Adipocyte (in vitro differentiated cells): Measurements from ENCODE around the gene KRT36.

Experiments
- DNase-seq: peaks from one replicate; pipeline ENCODE4 v3.0.0-alpha.2; 2015; ENCODE audit warnings: low read depth
- H3K27me3 ChIP-seq: replicated peaks from 2 replicates; pipeline ENCODE4 v1.7.0; 2013; ENCODE audit warnings: mild to moderate bottlenecking, low read length, moderate library complexity; ENCODE audit not compliant: control insufficient read depth, insufficient read depth
- H3K36me3 ChIP-seq: 2 replicates; pipeline ENCODE4 v1.7.0; 2013; ENCODE audit warnings: low read length, mild to moderate bottlenecking, moderate library complexity; ENCODE audit not compliant: control insufficient read depth, insufficient read depth, severe bottlenecking
- H3K4me1 ChIP-seq: 2 replicates; pipeline ENCODE4 v1.7.0; 2013; ENCODE audit warnings: mild to moderate bottlenecking, low read length, moderate library complexity; ENCODE audit not compliant: control insufficient read depth, insufficient read depth
- H3K4me3 ChIP-seq: 2 replicates; pipeline ENCODE4 v1.7.0; 2013; ENCODE audit warnings: mild to moderate bottlenecking, low read length, moderate library complexity
- H3K9ac ChIP-seq: 2 replicates; pipeline ENCODE4 v1.7.0; 2013; ENCODE audit warnings: mild to moderate bottlenecking, low read length, moderate library complexity
- H3K9me3 ChIP-seq: 2 replicates; pipeline ENCODE4 v1.7.0; 2013; ENCODE audit warnings: mild to moderate bottlenecking, low read length, moderate library complexity; ENCODE audit not compliant: control insufficient read depth

Gene KRT36

GRCh38 chr17:41530062-41531048 lies 40.6 kb upstream of the KRT36 start:
- peak; percentile 84 for DNase-seq
- H3K9me3 ChIP-seq: no peaks in the 10 kb centered on the region
- peaks cover 10% of the 10 kb centered on the region for H3K4me1 ChIP-seq
- no peaks in the 10 kb centered on the region for H3K36me3 ChIP-seq
- no peak overlapping the region for H3K9ac ChIP-seq
- H3K4me3 ChIP-seq: no peak overlapping the region
- H3K27me3 ChIP-seq: peaks cover 13% of the 10 kb centered on the region

DNA sequence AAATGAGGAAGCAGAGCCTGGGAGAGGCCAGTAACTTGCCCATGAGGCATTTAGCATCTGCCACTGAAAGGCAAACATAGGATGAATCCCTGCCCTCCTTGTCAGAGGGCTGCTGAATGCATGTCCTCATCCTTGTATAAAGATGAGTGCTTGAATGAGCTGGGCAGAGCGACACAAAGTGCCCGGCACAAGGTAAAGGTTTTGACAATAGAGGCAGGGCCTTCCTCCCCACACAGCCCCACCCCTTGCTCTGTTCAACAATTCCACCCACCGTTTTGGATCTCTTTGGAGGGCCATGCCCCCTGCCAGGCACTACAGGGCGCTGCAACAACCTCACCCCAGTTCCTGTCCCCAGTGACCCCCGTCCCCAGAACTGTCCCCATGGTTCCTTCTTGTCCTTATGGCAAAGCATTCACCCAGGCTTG lies 39.8 kb upstream of the KRT36 start:
- H3K4me3 ChIP-seq: no peak overlapping the region
- DNase-seq: no peak
- H3K4me1 ChIP-seq: peaks cover 10% of the 10 kb centered on the region
- H3K27me3 ChIP-seq: peaks cover 13% of the 10 kb centered on the region
- no peaks in the 10 kb centered on the region for H3K36me3 ChIP-seq
- no peak overlapping the region for H3K9ac ChIP-seq
- H3K9me3 ChIP-seq: no peaks in the 10 kb centered on the region

DNA sequence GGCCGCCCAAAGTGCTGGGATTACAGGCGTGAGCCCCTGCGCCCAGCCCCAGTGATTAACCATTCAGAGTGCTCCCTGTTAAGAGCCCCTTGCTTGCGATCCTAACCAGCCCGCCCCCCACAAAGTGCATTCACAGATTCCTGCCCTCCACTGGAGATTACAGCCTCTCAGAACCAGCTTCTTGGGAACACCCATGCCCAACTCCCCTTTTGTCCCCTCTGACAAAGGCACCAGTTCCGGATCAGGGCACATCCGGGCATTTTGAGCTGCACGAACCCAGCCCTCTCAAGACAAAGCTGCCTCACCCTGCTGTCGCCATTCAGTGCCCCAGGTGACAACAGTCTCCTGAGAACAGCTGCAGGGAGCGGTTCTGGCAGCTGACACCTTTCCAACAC lies 39.2 kb upstream of the KRT36 start:
- peaks cover 10% of the 10 kb centered on the region for H3K4me1 ChIP-seq
- peaks cover 13% of the 10 kb centered on the region for H3K27me3 ChIP-seq
- H3K9ac ChIP-seq: no peak overlapping the region
- no peak for DNase-seq
- H3K4me3 ChIP-seq: no peak overlapping the region
- no peaks in the 10 kb centered on the region for H3K9me3 ChIP-seq
- H3K36me3 ChIP-seq: no peaks in the 10 kb centered on the region

GRCh38 chr17:41527063-41528023 lies 37.6 kb upstream of the KRT36 start:
- peak overlapping the region; percentile 65 for H3K4me3 ChIP-seq
- H3K36me3 ChIP-seq: no peaks in the 10 kb centered on the region
- H3K9me3 ChIP-seq: no peaks in the 10 kb centered on the region
- H3K4me1 ChIP-seq: peaks cover 10% of the 10 kb centered on the region
- no peak overlapping the region for H3K9ac ChIP-seq
- peak; percentile 37 for DNase-seq
- H3K27me3 ChIP-seq: peaks cover 13% of the 10 kb centered on the region

DNA sequence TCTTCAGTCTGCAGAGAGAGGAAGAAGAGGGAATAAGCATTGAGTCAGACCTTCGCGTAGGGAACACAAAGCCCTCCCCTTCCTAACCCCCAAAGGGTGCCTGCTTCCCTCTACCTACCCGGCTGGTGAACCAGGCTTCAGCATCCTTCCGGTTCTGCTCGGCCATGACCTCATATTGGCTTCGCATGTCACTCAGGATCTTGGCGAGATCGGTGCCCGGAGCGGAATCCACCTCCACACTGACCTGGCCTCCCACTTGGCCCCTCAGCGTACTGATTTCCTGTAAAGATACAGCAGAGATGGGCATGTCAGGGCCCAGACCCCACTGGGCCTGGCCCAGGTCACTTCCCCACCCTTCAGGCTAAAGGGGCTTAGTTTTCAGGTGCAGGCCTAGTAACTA lies 34.6 kb upstream of the KRT36 start:
- no peak for DNase-seq
- peaks cover 17% of the 10 kb centered on the region for H3K27me3 ChIP-seq
- H3K4me1 ChIP-seq: peaks cover 4% of the 10 kb centered on the region

DNA sequence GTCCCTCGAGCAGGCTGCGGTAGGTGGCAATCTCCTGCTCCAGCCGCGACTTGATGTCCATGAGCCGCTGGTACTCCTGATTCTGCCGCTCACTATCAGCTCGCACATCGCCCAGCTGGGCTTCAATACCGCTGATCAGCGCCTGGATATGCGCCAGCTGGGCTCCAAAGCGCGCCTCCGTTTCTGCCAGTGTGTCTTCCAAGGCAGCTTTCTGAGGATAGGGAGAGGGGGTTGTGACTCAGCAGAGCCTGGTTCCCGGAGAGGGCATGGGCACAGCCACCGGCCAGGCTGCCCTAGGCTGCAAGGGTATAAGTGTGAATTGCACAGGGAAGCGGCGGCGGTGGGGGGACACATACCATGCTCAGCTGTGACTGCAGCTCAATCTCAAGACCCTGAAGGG lies 34.1 kb upstream of the KRT36 start:
- Histone ChIP-seq H3K36me3 (no peaks in the 10 kb centered on the region), H3K27me3 (peaks cover 17% of the 10 kb centered on the region), H3K9ac (no peak overlapping the region), H3K4me3 (no peak overlapping the region), H3K9me3 (no peaks in the 10 kb centered on the region), H3K4me1 (peaks cover 4% of the 10 kb centered on the region)
- no peak for DNase-seq

More for the DNA sequence above, 34.6 kb upstream of the KRT36 start:
- H3K4me3 ChIP-seq: no peak overlapping the region
- no peaks in the 10 kb centered on the region for H3K36me3 ChIP-seq
- H3K9ac ChIP-seq: no peak overlapping the region
- H3K9me3 ChIP-seq: no peaks in the 10 kb centered on the region

- no peaks in the 10 kb centered on the region for H3K9me3 ChIP-seq
- no peak overlapping the region for H3K9ac ChIP-seq
- peaks cover 17% of the 10 kb centered on the region for H3K27me3 ChIP-seq
- peaks cover 4% of the 10 kb centered on the region for H3K4me1 ChIP-seq
- H3K36me3 ChIP-seq: no peaks in the 10 kb centered on the region
- no peak overlapping the region for H3K4me3 ChIP-seq
- no peak for DNase-seq
Observed at GRCh38 chr17:41523225-41523593, 33.5 kb upstream of the KRT36 start.

- Histone ChIP-seq H3K36me3 (no peaks in the 10 kb centered on the region), H3K9ac (no peak overlapping the region), H3K4me1 (peaks cover 4% of the 10 kb centered on the region), H3K4me3 (no peak overlapping the region), H3K27me3 (peaks cover 14% of the 10 kb centered on the region), H3K9me3 (no peaks in the 10 kb centered on the region)
- DNase-seq: no peak
Observed at GRCh38 chr17:41522301-41523224, 32.9 kb upstream of the KRT36 start.

- H3K27me3 ChIP-seq: peaks cover 10% of the 10 kb centered on the region
- H3K9me3 ChIP-seq: no peaks in the 10 kb centered on the region
- peaks cover 4% of the 10 kb centered on the region for H3K4me1 ChIP-seq
- H3K36me3 ChIP-seq: no peaks in the 10 kb centered on the region
- peak; percentile 46 for DNase-seq
- no peak overlapping the region for H3K4me3 ChIP-seq
- no peak overlapping the region for H3K9ac ChIP-seq
Observed at GRCh38 chr17:41521574-41522261, 32.0 kb upstream of the KRT36 start.

DNA sequence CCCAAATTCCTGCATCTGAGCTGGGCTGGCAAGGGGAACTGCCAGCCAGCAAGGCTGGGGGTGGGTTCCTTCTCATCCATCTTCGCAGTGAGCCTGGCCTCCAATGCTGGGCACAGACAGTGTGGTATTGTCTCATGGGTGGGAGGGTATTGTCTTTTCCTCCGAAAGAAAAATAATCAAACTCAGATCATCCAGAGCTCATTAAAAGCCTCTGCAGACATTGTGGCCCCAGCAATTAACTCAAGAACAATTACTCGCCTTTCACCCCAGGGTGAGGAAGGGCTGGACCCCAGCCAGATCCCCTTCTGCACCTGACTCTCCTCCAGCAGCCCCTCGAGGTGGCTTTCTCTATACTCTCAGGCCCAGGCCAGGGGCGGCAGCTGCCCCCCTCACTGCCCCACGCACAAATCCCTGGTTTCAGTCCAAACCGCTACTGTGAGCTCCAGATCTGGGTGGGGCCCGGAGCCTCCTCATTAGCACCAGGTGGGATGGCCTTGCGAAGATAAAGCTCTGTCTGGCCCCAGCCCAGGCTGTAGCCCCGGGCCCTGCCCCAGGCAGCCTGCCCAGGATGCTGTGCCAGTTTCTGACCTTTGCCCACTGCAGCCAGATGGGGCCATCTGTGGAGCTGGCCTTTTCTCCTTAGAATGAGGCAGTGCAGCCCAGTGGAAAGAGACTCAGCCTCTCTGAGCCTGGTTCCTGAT lies 31.3 kb upstream of the KRT36 start:
- H3K9ac ChIP-seq: no peak overlapping the region
- DNase-seq: no peak
- no peaks in the 10 kb centered on the region for H3K9me3 ChIP-seq
- no peaks in the 10 kb centered on the region for H3K36me3 ChIP-seq
- no peak overlapping the region for H3K4me3 ChIP-seq
- peaks cover 9% of the 10 kb centered on the region for H3K27me3 ChIP-seq
- H3K4me1 ChIP-seq: peaks cover 4% of the 10 kb centered on the region
